Vagina (tissue), 2 donors: Measurements from ENCODE around the gene ST7.

Experiments used
- POLR2A ChIP-seq, 2 donors: fragments of 450-650 bp; IDR thresholded peaks; one replicate each; pipeline ENCODE4 v1.6.1; 2017; ENCODE audit warnings: antibody characterized with exemption in 2 of 2, mild to moderate bottlenecking in 2 of 2, moderate library complexity in 2 of 2
- TF ChIP-seq, protein P1 (sequence below), 3 experiments: fragments of 450-650 bp in 2 of 3; fragments of 200-600 bp in 1 of 3; sonication (generic) in 1 of 3; IDR thresholded peaks; one replicate each; pipeline ENCODE4 v1.5.1; 2017 to 2019; ENCODE audit warnings: antibody characterized with exemption in 3 of 3, mild to moderate bottlenecking in 2 of 3, moderate library complexity in 2 of 3

DNA sequence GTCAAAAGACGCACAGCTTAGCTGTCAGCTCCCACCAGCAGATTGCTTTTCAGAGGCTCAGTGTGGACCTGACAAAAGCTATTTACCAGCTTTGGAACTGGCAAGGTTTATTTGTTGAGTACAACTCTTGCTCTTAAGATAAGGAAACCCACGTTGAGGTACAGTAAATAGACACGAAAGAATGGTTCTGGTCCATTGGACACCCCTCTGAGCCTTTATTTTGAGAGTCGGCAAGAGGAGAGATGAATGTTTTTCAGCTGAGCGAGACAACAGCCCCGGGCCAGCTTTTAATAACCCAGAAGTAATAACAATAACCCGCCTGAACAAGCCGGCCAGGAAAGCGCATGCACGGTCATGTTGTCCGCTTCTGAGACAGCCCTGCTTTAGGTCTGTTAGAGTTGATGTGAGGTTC, 320.5 kb downstream of the ST7 start:
- TF ChIP-seq, protein P1, sequence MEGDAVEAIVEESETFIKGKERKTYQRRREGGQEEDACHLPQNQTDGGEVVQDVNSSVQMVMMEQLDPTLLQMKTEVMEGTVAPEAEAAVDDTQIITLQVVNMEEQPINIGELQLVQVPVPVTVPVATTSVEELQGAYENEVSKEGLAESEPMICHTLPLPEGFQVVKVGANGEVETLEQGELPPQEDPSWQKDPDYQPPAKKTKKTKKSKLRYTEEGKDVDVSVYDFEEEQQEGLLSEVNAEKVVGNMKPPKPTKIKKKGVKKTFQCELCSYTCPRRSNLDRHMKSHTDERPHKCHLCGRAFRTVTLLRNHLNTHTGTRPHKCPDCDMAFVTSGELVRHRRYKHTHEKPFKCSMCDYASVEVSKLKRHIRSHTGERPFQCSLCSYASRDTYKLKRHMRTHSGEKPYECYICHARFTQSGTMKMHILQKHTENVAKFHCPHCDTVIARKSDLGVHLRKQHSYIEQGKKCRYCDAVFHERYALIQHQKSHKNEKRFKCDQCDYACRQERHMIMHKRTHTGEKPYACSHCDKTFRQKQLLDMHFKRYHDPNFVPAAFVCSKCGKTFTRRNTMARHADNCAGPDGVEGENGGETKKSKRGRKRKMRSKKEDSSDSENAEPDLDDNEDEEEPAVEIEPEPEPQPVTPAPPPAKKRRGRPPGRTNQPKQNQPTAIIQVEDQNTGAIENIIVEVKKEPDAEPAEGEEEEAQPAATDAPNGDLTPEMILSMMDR (IDR thresholded peaks at IDR 0.05) = no peak
- no peak for TF ChIP-seq POLR2A (IDR thresholded peaks at IDR 0.05)
